ENCODE results near the gene MAP3K12.

Gene MAP3K12

GRCh38 chr12:53431187-53431586 lies 68.1 kb downstream of the MAP3K12 start:
- no peaks in the 10 kb centered on the region for H3K9me3 ChIP-seq (ENCODE audit: control insufficient read depth, insufficient read depth, low read length)
- H3K9ac ChIP-seq (ENCODE audit: low read depth, low read length): no peak overlapping the region
- no peaks in the 10 kb centered on the region for H3K36me3 ChIP-seq (ENCODE audit: insufficient read depth, low read length)
- H3K4me1 ChIP-seq (ENCODE audit: insufficient read depth, low read length): no peaks in the 10 kb centered on the region

DNA sequence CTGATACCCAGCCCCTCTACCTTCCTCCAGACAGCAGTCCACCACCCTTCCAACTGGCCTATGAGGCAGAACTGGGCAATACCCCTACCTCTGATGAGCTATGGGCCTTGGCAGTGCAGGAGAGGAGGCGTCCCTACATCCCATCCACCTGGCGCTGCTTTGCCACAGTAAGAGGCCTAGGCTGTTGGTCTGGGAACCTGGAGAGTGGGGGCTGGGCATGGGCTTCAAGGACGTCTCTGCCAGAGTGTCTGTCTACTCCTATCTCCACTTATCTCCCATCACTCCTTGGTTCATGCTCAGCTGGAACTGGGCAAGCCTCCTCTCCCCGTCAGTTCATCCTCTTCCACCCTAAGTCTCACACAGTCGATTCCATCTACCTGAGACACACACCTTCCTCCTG lies 69.1 kb downstream of the MAP3K12 start:
- no peaks in the 10 kb centered on the region for H3K4me1 ChIP-seq (ENCODE audit: insufficient read depth, low read length)
- no peak overlapping the region for H3K9ac ChIP-seq (ENCODE audit: low read depth, low read length)
- no peaks in the 10 kb centered on the region for H3K36me3 ChIP-seq (ENCODE audit: insufficient read depth, low read length)
- H3K9me3 ChIP-seq (ENCODE audit: control insufficient read depth, insufficient read depth, low read length): no peaks in the 10 kb centered on the region
